ENCODE measurements around the gene FAM83B.

- TF ChIP-seq ZNF324 (tag by site-specific recombination; IDR thresholded peaks at IDR 0.05) = no peak
- TF ChIP-seq YY1 (tag by site-specific recombination; IDR thresholded peaks at IDR 0.05) = no peak
- TF ChIP-seq ZNF10 (tag by site-specific recombination; IDR thresholded peaks at IDR 0.05) = no peak
- TF ChIP-seq ZNF169 (tag by site-specific recombination; IDR thresholded peaks at IDR 0.05) = no peak
Measured at GRCh38 chr6:54916858-54917257, 70.3 kb downstream of the FAM83B start.

All from HEK293 (cell line).